RWPE1 (cell line): ENCODE results near the gene MAML3.
"Not testable (repeated sequence)": the region's sequence is repeated elsewhere in the genome, so short reads cannot be mapped to it uniquely, and the experiment has no call there.

Source experiments
- CTCF ChIA-PET: fragments of 350-600 bp; sonication (Branson Sonifier 250); formaldehyde crosslinking; extraction: SDS; loops from one replicate; lab custom pipeline; 2021; lab: Yijun Ruan, JAX
- POLR2A ChIA-PET: fragments of 400-600 bp; formaldehyde crosslinking; extraction: SDS; loops from one replicate; lab custom pipeline; 2020; ENCODE audit warnings: antibody characterized with exemption; ENCODE audit not compliant: low non-redundant PET; lab: Yijun Ruan, JAX
- DNase-seq: peaks from one replicate; pipeline ENCODE4 v3.0.0; 2012; ENCODE audit warnings: low spot score
- H3K27ac ChIP-seq: fragments of 450-650 bp; 2 replicates; pipeline ENCODE4 v1.5.1; 2017
- CTCF ChIP-seq: fragments of 450-650 bp; conservative IDR thresholded peaks from 2 replicates; pipeline ENCODE4 v1.5.1; 2017; ENCODE audit warnings: low read depth, mild to moderate bottlenecking

The MAML3 gene

DNA sequence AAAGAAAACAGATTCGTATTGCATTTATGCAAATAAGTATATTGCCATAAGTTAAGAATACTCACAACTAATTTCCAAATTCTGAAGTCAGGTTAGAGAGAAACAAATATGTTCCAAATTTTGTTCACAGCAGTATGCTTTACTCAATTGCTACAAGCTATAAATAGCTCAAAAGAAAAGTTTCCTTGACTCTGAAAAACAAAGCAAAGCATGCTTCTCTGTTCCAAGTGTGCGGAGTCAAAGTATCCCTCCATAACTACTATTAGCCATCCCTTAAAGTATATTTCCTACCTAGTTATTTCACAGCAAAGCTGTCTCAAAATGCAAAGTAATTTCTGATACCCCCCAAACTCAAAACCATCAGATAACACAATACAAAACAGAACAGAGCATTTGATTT, 441.1 kb downstream of the MAML3 start:
- TF ChIP-seq CTCF = no peak
- no peak for DNase-seq
- ChIA-PET POLR2A (no interaction called here), CTCF (no interaction called here)
- no peak overlapping the region for H3K27ac ChIP-seq

DNA sequence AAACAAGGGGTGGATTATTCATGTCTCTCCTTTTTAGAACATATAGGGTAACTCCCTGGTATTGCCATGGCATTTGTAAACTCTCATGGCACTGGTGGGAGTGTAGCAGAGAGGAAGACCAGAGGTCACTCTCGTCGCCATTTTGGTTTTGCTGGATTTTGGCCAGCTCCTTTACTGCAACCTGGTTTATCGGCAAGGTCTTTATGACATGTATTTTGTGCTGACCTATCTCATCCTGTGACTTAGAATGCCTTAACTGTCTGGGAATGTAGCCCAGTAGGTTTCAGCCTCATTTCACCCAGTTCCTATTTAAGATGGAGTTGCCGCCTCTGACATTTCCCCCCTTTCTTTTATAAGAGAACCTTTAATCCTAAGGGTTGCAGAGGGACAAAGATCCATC, 442.5 kb downstream of the MAML3 start:
- TF ChIP-seq CTCF = no peak
- DNase-seq = no peak
- no peak overlapping the region for H3K27ac ChIP-seq
- POLR2A ChIA-PET = no interaction called here
- CTCF ChIA-PET = interaction anchor here (0.6 kb wide), 1 partner anchor 292 kb away, joined by 5 read pairs; no protein-coding TSS in a partner anchor

DNA sequence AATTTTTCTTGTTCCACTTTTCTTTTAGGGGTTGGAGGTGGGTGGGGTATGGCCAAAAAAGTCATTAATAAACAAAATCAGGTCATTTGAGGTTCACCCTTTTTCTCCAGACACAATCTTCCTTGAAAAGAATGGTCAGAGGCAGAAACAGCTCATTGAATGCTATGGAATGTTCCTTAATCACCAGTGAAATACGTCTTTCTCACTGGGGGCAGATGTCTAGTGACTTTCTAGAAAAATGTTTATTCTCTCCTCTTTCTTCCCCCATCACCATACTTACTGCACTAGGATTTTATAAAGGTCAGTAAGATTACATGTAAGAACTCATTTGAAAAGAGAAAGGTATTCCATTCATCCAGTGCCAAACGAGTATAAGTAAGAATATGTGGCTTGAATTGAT, 443.9 kb downstream of the MAML3 start:
- TF ChIP-seq CTCF = no peak
- CTCF ChIA-PET = interaction anchor here (0.5 kb wide), 1 partner anchor 407 kb away, joined by 3 read pairs; no protein-coding TSS in a partner anchor
- no peak overlapping the region for H3K27ac ChIP-seq
- POLR2A ChIA-PET = no interaction called here
- no peak for DNase-seq

DNA sequence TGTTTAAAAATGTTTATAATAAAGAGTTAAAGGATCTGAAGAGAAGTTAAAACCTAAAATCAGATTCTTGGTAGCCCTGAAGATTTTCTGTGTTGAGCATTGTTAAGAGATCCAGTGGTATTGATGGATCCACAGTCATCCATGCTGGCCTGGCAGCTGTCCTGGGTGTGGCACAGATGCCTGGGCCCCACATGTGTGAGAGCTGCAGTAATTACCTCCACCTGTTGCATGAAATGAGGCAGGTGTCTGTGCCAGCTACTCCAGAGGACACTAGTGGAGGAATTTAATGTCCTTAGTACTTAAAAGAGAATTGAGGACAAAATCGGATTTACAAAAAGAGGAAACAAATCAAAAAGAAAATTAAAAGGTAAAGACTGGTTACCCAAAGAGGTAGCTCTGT, 444.3 kb downstream of the MAML3 start:
- TF ChIP-seq CTCF = no peak
- H3K27ac ChIP-seq = no peak overlapping the region
- ChIA-PET CTCF (no interaction called here), POLR2A (no interaction called here)
- DNase-seq = no peak

DNA sequence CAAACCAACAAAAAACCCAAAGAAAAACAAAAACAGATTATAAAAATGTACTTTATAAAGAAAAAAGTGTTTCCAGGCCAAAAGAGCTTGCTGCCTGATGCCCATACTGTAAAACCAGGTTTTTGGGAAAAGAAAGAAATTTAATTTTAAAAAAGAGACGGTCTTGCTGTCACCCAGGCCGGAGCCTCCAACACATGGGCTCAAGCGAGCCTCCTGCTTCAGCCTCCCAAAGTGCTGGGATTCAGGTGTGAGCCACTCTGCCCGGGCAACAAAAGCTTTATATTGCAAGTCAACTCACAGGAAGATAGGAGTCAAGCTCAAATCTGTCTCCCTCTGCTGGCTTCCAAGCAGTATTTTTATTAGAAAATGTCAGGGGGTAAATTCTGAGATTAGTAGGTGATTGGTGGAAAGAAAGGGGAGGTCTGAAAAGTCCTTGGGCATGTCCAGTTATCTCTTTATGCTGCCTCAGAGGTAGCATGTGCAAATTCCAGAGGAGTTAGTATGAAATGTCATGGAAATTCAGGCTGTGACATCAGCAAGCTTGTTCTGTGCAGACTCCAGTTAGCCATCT, 449.0 kb downstream of the MAML3 start:
- POLR2A ChIA-PET = no interaction called here

DNA sequence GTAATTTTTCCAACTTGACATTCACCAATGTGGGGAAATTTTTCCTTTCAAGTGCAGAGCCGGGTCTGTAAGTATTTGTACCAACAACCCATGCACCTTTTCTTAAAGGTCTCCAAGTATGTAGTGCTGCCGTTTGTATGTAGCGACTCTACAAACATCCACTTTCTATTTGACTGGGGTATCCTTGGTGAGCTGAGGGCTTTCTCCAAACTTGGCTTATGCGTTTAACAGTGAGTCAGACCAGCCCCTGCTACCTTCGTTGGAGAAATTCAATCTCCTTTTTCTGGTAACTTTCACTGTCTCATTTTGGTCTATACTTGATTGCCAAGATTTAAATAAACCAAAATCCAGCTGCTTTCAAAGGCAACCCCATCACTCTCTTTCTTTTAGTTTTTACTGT, 453.4 kb downstream of the MAML3 start:
- TF ChIP-seq CTCF = no peak
- CTCF ChIA-PET = interaction anchor here (1.5 kb wide), 1 partner anchor 17 kb away, joined by 4 read pairs; no protein-coding TSS in a partner anchor
- DNase-seq = no peak
- H3K27ac ChIP-seq = no peak overlapping the region
- POLR2A ChIA-PET = no interaction called here

More for the DNA sequence above, 449.0 kb downstream of the MAML3 start:
- TF ChIP-seq CTCF = no peak
- CTCF ChIA-PET = interaction anchor here (0.6 to 1.7 kb wide), 11 partner anchors 9 to 627 kb away, joined by 3 to 5 read pairs (median 3); no protein-coding TSS in a partner anchor
- peak; percentile 14 for DNase-seq
- H3K27ac ChIP-seq = no peak overlapping the region

- CTCF ChIA-PET = interaction anchor here (0.6 to 1.0 kb wide), 3 partner anchors 25 to 55 kb away, joined by 3 to 11 read pairs (median 5); no protein-coding TSS in a partner anchor
- DNase-seq, H3K27ac ChIP-seq, POLR2A ChIA-PET: not testable (repeated sequence)
Observed at GRCh38 chr4:139698167-139698925, 455.6 kb downstream of the MAML3 start.
